Mucosa of rectum (tissue), 2 donors: ENCODE measurements around the gene PSMC6.

Experiments used
- H3K27ac ChIP-seq, 2 donors: one replicate each; pipeline ENCODE4 v1.7.0; 2013; ENCODE audit warnings: inconsistent platforms in 2 of 2, low read depth in 2 of 2, low read length in 2 of 2
- H3K27me3 ChIP-seq, 2 donors: one replicate each; pipeline ENCODE4 v1.7.0; 2013; ENCODE audit warnings: low read length in 2 of 2; ENCODE audit not compliant: control insufficient read depth in 2 of 2, insufficient read depth in 2 of 2
- H3K36me3 ChIP-seq, 2 donors: one replicate each; pipeline ENCODE4 v1.7.0; 2013; ENCODE audit warnings: low read length in 2 of 2; ENCODE audit not compliant: control insufficient read depth in 2 of 2, insufficient read depth in 2 of 2
- H3K4me1 ChIP-seq, 2 donors: one replicate each; pipeline ENCODE4 v1.7.0; 2013; ENCODE audit warnings: low read length in 2 of 2, mild to moderate bottlenecking in 1 of 2; ENCODE audit not compliant: control insufficient read depth in 2 of 2, insufficient read depth in 2 of 2
- H3K4me3 ChIP-seq, 2 donors: one replicate each; pipeline ENCODE4 v1.7.0; 2013; ENCODE audit warnings: low read length in 2 of 2
- H3K9ac ChIP-seq, 2 donors: one replicate each; pipeline ENCODE4 v1.7.0; 2013; ENCODE audit warnings: low read length in 2 of 2, low read depth in 1 of 2, mild to moderate bottlenecking in 1 of 2
- H3K9me3 ChIP-seq, 2 donors: one replicate each; pipeline ENCODE4 v1.7.0; 2013; ENCODE audit warnings: low read length in 2 of 2; ENCODE audit not compliant: control insufficient read depth in 2 of 2
- donor health status: healthy.
- donor health status: Normal muscosa, but diverticular disease.

The PSMC6 gene

DNA sequence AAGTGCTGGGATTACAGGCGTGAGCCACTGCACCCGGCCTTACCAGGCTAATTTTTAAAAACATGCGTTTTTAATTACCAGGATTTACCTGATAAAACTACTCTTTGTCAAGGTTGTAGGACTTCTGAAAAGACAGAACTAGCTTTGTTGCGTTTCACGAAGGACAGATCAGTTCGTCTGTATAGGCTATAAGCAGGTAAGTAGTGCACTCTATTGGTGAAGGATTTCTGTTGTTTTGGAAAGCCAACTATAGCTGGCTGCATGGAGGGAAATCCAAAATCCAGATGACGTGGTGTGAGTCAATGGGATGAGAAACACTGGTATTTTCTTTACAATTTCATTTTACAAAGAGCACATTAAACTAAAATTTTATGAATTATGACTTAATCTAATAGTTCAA is 69.8 kb downstream of the PSMC6 start:
- no peak overlapping the region for H3K4me3 ChIP-seq
- peaks cover 18 to 26% of the 10 kb centered on the region in 2 donors for H3K36me3 ChIP-seq
- H3K27ac ChIP-seq, result no peak overlapping the region
- H3K27me3 ChIP-seq, result no peaks in the 10 kb centered on the region
- no peak overlapping the region for H3K9ac ChIP-seq
- no peaks in the 10 kb centered on the region for H3K9me3 ChIP-seq
- no peaks in the 10 kb centered on the region for H3K4me1 ChIP-seq
